Esophagus squamous epithelium (tissue), 5 donors: ENCODE measurements around the gene KAT2B. TPM values are rescaled to one million over a fixed set of nuclear protein-coding genes. Genes with fewer than 3 reads are reported as not detected.

Source experiments
- DNase-seq: peaks from one replicate; lab custom pipeline; 2025; lab: John Stamatoyannopoulos, UW
- H3K27ac ChIP-seq, 4 donors: fragments of 200-600 bp; sonication (generic); one replicate each; pipeline ENCODE4 v1.5.1; 2016 to 2019; ENCODE audit warnings: mild to moderate bottlenecking in 1 of 4
- H3K27me3 ChIP-seq, 4 donors: fragments of 200-600 bp; sonication (generic); 1 replicate in 3 of 4; 2 replicates in 1 of 4; pipeline versions ENCODE4 v1.5.1 to v1.6.0; 2017 to 2021; ENCODE audit warnings: antibody characterized with exemption in 1 of 4
- H3K36me3 ChIP-seq, 3 donors: fragments of 200-600 bp; sonication (generic); one replicate each; pipeline ENCODE4 v1.5.1; 2016 to 2019
- H3K4me1 ChIP-seq, 3 donors: fragments of 200-600 bp; sonication (generic); one replicate each; pipeline ENCODE4 v1.5.1; 2017 to 2019
- H3K4me3 ChIP-seq, 4 donors: fragments of 200-600 bp; sonication (generic); 1 replicate in 3 of 4; 2 replicates in 1 of 4; pipeline ENCODE4 v1.5.1; 2016 to 2019; ENCODE audit warnings: mild to moderate bottlenecking in 2 of 4, moderate library complexity in 1 of 4
- H3K9me3 ChIP-seq, 3 donors: fragments of 200-600 bp; sonication (generic); one replicate each; pipeline ENCODE4 v1.5.1; 2016 to 2019
- CTCF ChIP-seq, 6 experiments: fragments of 450-650 bp in 4 of 6; fragments of 200-600 bp in 2 of 6; sonication (generic) in 2 of 6; IDR thresholded peaks; one replicate each; pipeline ENCODE4 v1.5.1; 2016 to 2019; ENCODE audit warnings: antibody characterized with exemption in 6 of 6, mild to moderate bottlenecking in 4 of 6, moderate library complexity in 4 of 6
- POLR2A ChIP-seq, 4 donors: fragments of 450-650 bp; IDR thresholded peaks; one replicate each; pipeline ENCODE4 v1.6.1; 2017; ENCODE audit warnings: antibody characterized with exemption in 4 of 4, mild to moderate bottlenecking in 4 of 4, moderate library complexity in 3 of 4
- WGBS, 2 donors: methylation state at CpG; one replicate each; pipeline ENCODE4 v1.1.5; 2018; 5-methylcytosine and 5-hydroxymethylcytosine counted together
- intact Hi-C: fragments of 100-400 bp; cut with DNase I; formaldehyde crosslinking; loops from one replicate; pipeline ENCODE4 v1.15.0; 2022
- total RNA-seq, 4 donors: library from RNA; depleted of rRNA; stranded (reverse); fragments of >200 nt; gene quantifications; one replicate each; pipeline ENCODE4 v1.1.0, GENCODE V29; 2016
- donor health status: DM: yes; HTN: yes; CAD: no.

The KAT2B gene
- 10 to 100 TPM; 20.0 to 27.1 (median 23.8) TPM for total RNA-seq

- Histone ChIP-seq H3K9me3 (no peaks in the 10 kb centered on the region), H3K4me1 (peaks cover 27 to 51% (median 28%) of the 10 kb centered on the region in 3 donors), H3K4me3 (peak within 1 kb of the TSS; percentile 74 to 97 (median 84)), H3K27me3 (no peaks in the 10 kb centered on the region), H3K36me3 (no peaks in the 10 kb centered on the region), H3K27ac (peak within 1 kb of the TSS; percentile 95 to 99 (median 96))
- DNase-seq, result peak; percentile 22
- WGBS, 2 donors, result 0% methylated on average over 2 of the region's 75 CpGs; no CpG with 5 or more reads in 1 of the 2 donors
- intact Hi-C loops, result loop anchor here (2.0 to 10.0 kb wide), 2 partner anchors 93 to 145 kb away; partner anchors contain the start of genes RAB5A and SGO1
- TF ChIP-seq CTCF (IDR thresholded peaks at IDR 0.05) (peak; percentile 57 to 75 (median 72)), POLR2A (IDR thresholded peaks at IDR 0.05) (peak in 2 of 4 donors; percentile 51 to 74)
Measured at GRCh38 chr3:20039765-20040547, at the start of gene KAT2B. TSS of gene KAT2B (plus strand) at chr3:20040446. CDS start at chr3:20040478, 32 bp downstream.

GRCh38 chr3:19994796-19995195, 45.5 kb upstream of the KAT2B start:
- Histone ChIP-seq H3K4me1 (no peaks in the 10 kb centered on the region), H3K9me3 (no peaks in the 10 kb centered on the region), H3K27me3 (no peaks in the 10 kb centered on the region), H3K4me3 (no peak overlapping the region), H3K27ac (no peak overlapping the region), H3K36me3 (no peaks in the 10 kb centered on the region)
- WGBS, 2 donors, result 65 to 75% methylated on average over 2 of the region's 2 CpGs
- TF ChIP-seq CTCF (IDR thresholded peaks at IDR 0.05) (no peak), POLR2A (IDR thresholded peaks at IDR 0.05) (no peak)
- intact Hi-C loops, result no loop called here
- no peak for DNase-seq

GRCh38 chr3:19997502-19997901, 42.7 kb upstream of the KAT2B start:
- Histone ChIP-seq H3K27me3 (no peaks in the 10 kb centered on the region), H3K27ac (no peak overlapping the region), H3K4me3 (no peak overlapping the region), H3K9me3 (no peaks in the 10 kb centered on the region), H3K36me3 (no peaks in the 10 kb centered on the region), H3K4me1 (no peaks in the 10 kb centered on the region)
- 81 to 82% methylated on average over 4 of the region's 4 CpGs for WGBS, 2 donors
- DNase-seq, result no peak
- TF ChIP-seq POLR2A (IDR thresholded peaks at IDR 0.05) (no peak), CTCF (IDR thresholded peaks at IDR 0.05) (no peak)
- intact Hi-C loops, result no loop called here

- WGBS, 2 donors, result 52 to 72% methylated on average over 3 of the region's 3 CpGs
- H3K4me3 ChIP-seq, result no peak overlapping the region
- H3K4me1 ChIP-seq, result no peaks in the 10 kb centered on the region
- H3K27me3 ChIP-seq, result no peaks in the 10 kb centered on the region
- no peak for DNase-seq
- intact Hi-C loops, result no loop called here
- no peaks in the 10 kb centered on the region for H3K9me3 ChIP-seq
- H3K36me3 ChIP-seq, result no peaks in the 10 kb centered on the region
- H3K27ac ChIP-seq, result no peak overlapping the region
- no peak for TF ChIP-seq POLR2A (IDR thresholded peaks at IDR 0.05)
Measured at GRCh38 chr3:20001932-20002331, 38.3 kb upstream of the KAT2B start.

GRCh38 chr3:20007960-20008359, 32.3 kb upstream of the KAT2B start:
- WGBS, 2 donors, result 92 to 98% methylated on average over 18 to 20 of the region's 20 CpGs

More at GRCh38 chr3:20007960-20008359, 32.3 kb upstream of the KAT2B start:
- intact Hi-C loops, result no loop called here
- no peaks in the 10 kb centered on the region for H3K27me3 ChIP-seq
- H3K4me3 ChIP-seq, result no peak overlapping the region
- H3K27ac ChIP-seq, result no peak overlapping the region
- H3K9me3 ChIP-seq, result no peaks in the 10 kb centered on the region
- TF ChIP-seq CTCF (IDR thresholded peaks at IDR 0.05), result no peak
- TF ChIP-seq POLR2A (IDR thresholded peaks at IDR 0.05), result no peak
- DNase-seq, result no peak
- H3K36me3 ChIP-seq, result no peaks in the 10 kb centered on the region
- H3K4me1 ChIP-seq, result peaks cover 0 to under 1% (median 0%) of the 10 kb centered on the region in 3 donors
